Epidermal melanocyte (primary cell): ENCODE data around the gene PACS1.
A peak's percentile ranks its signal among the peaks of the same experiment; 100 is the strongest.

Experiments
- DNase-seq: peaks from one replicate; pipeline ENCODE4 v3.0.0; 2011; ENCODE audit warnings: low spot score; ENCODE audit not compliant: insufficient read length

Gene PACS1

GRCh38 chr11:66287211-66287888 lies 217.3 kb downstream of the PACS1 start:
- no peak for DNase-seq

DNA sequence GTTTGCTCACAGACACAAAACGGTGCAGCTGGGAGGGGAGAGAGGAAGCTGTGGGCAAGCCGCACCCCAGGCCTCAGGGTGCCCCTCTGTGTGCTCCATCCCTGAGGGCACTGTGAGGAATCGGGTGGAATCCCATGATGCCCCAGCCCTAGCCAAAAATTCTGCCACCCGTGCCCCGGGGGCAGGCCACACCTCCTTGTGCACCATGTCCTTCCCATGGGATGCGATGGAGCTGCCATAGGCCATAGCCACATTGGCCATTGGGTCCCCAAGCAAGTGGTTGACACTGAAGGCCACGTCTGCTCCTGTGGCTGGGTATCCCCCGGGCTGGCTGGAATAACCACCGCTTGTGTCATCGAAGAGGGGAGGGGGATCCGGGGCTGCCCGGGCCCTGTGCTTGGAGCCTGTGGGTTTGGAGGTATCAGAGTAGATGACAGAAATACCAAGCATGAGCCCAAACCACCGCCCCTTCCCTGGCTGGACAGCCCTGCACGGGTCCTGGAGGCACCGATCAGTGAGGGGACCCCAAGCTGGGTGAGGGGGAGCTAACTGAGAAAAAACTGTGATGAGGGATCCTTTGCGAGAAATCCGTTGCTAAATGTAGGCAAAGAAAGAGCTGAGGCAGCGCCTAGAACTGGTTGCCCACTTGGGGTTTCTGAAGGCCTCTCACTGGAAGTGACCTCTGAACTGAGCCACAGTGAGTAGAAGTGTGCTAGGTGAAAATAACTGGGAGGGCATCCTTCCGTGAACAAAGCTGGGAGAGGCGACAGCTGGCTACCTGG lies 218.0 kb downstream of the PACS1 start:
- peak; percentile 18 for DNase-seq

DNA sequence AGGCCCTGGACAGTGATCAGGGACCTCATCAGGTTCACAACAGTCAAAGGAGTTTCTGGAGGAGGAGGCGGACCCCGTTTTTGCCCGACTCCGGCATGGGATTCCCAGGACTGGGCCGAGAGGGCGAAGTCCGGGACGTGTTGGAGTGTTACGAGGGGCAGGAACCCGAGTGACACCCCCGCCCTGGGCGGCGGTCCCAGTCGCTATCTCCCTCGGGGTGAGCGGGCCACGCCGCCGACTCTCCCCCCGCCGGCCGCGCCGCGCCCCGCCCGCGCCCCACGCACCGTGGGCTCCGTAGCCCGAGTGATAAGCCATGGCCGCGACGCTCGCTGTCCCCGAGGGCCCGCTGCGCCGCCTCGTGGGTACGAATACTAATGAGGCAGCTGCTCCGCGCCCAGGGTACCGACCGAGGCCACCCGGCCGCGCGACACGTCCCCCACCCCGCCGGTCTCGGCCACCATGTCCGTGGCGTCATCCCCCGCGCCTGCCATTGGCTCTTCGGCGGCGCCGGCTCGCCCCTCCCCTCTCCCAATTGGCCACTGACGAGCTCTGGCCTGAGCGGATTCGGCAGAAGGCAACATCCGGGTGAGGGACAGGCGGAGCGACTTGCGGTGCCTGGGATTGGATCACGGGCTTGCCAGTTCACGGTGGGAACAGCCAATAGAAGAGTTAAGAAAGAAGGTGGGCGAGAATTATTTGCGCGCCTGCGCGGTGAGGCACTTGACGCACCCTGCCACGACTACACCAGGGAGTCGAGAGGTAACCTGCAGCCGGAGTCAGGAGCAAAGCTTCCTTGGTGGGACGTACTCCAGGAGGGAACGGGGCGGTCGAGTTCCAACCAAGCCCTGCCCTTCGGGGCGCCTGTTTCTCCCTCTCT lies 218.8 kb downstream of the PACS1 start, which contains the start of gene YIF1A:
Gene YIF1A (minus strand): TSS at position 473 of the 877 bp plus-strand sequence. CDS start 158 bp downstream, at position 315.
- DNase-seq, result peak; percentile 100

- peak; percentile 86 for DNase-seq
Measured at GRCh38 chr11:66289548-66290329, 219.7 kb downstream of the PACS1 start.

DNA sequence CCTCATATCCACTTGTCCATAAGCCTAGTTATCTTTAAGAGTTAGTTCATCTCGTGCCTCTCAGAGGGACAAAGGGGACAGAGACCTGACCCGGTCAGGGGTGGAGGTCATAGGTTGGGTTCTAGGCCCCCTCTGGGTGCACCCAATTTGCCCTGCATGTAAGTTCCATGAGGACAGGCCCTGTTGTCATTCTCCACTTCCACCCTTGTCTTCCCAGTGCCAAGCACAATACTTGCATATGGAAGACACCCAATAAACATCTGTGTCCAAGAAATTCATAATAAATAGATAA lies 220.2 kb downstream of the PACS1 start:
- DNase-seq, result no peak

- DNase-seq, result peak; percentile 12
Measured at GRCh38 chr11:66291303-66291705, 221.2 kb downstream of the PACS1 start.

DNA sequence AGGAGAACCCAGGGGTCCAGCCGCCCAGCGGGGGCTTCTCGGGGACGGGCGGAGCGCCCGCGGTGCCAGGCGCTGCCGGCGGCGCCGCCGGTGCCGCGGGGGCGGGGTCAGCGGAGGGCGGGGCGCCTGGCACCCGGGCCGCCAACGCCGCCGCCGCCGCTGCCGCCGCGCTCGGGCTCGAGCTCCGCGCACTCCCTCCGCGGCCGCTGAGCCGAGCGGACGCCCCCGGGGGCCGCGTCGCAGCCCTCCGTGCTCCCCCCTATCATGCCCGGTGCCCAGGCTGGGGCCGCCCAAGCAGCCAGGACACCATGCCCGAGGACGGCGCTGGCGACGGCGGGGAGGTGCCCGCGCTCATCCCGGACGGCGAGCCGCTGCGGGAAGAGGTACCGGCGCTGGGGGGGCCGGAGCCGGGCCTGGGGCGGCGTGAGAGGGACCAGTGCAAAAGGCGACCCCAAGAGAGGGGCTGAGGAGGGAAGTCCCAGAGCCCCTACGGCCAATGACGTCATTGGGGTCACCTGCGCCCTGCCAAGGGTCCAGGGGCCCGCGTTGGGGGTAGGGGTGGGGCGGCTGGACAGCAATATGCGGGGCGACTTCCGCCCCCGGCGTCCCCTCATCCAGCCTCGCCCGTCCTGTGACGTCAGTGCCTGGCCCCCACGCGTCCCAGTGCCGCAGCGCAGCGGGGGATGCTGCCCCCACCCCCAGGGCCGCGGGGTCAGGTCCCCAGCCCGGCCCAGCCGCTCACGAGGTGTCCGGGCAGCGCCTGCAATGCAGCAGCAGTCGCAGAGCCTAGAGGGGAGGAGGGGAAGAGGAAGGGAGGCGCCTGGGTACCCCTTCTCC lies 221.9 kb downstream of the PACS1 start, which contains the start of gene TMEM151A:
Gene TMEM151A (plus strand): TSS at position 189 of the 837 bp plus-strand sequence. CDS start 120 bp downstream, at position 309.
- no peak for DNase-seq

- no peak for DNase-seq
Measured at GRCh38 chr11:66292543-66293332, 222.7 kb downstream of the PACS1 start.

- DNase-seq, result no peak
Measured at GRCh38 chr11:66293352-66293751, 223.3 kb downstream of the PACS1 start.

- no peak for DNase-seq
Measured at GRCh38 chr11:66293777-66294625, 223.9 kb downstream of the PACS1 start.
